GM12874 (cell line): ENCODE results near the gene ZIC4.

ENCODE experiments used
- TF ChIP-seq, protein P1 (sequence below): IDR thresholded peaks from 2 replicates; pipeline ENCODE4 v1.5.1; 2011; ENCODE audit warnings: low read depth, mild to moderate bottlenecking, control low read depth, low read length, moderate library complexity; ENCODE audit not compliant: insufficient read depth

Gene ZIC4

GRCh38 chr3:147421184-147421912 lies 15.0 kb upstream of the ZIC4 start:
- TF ChIP-seq, protein P1, sequence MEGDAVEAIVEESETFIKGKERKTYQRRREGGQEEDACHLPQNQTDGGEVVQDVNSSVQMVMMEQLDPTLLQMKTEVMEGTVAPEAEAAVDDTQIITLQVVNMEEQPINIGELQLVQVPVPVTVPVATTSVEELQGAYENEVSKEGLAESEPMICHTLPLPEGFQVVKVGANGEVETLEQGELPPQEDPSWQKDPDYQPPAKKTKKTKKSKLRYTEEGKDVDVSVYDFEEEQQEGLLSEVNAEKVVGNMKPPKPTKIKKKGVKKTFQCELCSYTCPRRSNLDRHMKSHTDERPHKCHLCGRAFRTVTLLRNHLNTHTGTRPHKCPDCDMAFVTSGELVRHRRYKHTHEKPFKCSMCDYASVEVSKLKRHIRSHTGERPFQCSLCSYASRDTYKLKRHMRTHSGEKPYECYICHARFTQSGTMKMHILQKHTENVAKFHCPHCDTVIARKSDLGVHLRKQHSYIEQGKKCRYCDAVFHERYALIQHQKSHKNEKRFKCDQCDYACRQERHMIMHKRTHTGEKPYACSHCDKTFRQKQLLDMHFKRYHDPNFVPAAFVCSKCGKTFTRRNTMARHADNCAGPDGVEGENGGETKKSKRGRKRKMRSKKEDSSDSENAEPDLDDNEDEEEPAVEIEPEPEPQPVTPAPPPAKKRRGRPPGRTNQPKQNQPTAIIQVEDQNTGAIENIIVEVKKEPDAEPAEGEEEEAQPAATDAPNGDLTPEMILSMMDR = no peak

- TF ChIP-seq, protein P1 = no peak
Observed at GRCh38 chr3:147420353-147421183, 14.2 kb upstream of the ZIC4 start.

- TF ChIP-seq, protein P1 = no peak
Observed at GRCh38 chr3:147419781-147420224, 13.5 kb upstream of the ZIC4 start.

- TF ChIP-seq, protein P1 = no peak
Observed at GRCh38 chr3:147418808-147419701, 12.7 kb upstream of the ZIC4 start.

DNA sequence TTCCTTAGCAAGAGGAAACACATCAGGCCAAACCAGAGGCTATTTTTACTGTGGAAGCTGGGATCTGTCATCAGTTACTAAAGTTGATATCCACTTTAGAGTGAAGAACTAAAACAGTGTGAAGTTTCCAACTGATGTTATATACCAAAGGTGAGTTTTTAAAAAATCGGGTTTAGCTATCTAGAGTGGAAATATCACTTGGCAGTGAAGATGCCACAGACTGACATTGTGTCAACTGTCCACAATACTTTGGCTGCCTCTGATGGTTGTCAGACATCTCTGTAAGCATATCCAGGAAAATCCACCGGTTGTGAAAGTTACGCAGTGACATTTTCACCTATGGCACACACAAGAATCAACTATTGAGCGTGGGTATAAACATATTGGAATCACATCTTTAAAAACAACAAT lies 12.0 kb upstream of the ZIC4 start:
- TF ChIP-seq, protein P1 = no peak

DNA sequence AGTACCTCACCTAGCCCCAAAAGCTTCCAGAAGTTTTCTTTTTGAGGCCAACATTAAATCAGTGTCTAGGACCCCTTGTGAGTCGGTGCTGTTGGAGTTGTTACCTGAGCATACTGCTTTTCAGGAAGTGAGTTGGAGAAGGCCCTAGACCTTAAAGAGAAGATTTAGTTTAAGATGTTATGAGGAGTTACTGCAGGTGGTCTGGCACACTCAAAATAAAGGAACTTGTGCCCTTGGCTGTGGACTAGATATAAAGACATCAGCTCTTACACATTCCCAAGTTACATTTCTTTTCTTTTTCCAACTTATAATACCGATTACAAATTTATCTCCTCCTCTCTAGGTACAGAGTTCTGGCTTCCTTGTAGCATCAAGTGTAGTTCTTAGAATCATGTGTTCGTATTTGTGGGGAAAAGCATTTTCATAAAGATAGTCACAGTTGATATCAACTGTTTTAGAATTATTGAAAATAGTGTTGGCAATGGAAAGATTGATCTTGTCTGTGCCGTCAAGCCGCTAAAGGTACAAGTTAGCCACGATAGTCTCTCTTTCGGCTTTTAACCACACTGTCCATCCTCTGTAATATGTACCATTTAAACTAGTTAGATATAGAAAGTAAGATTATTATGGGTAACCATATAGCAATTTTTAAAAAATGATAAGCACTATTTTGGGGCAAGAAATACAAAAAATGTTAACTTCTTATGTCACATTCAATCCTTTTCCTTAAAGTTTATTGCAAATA lies 11.4 kb upstream of the ZIC4 start:
- TF ChIP-seq, protein P1 = no peak
